Mucosa of stomach (tissue), 1 donor: Measurements from ENCODE around the gene PPP2R2C.

Source experiments
- H3K27me3 ChIP-seq: one replicate; pipeline ENCODE4 v1.7.0; 2013; ENCODE audit warnings: mild to moderate bottlenecking, low read length; ENCODE audit not compliant: control insufficient read depth, insufficient read depth
- H3K36me3 ChIP-seq: one replicate; pipeline ENCODE4 v1.7.0; 2013; ENCODE audit warnings: low read length; ENCODE audit not compliant: control insufficient read depth, insufficient read depth
- H3K4me1 ChIP-seq: one replicate; pipeline ENCODE4 v1.7.0; 2013; ENCODE audit warnings: mild to moderate bottlenecking, low read length; ENCODE audit not compliant: control insufficient read depth, insufficient read depth
- H3K4me3 ChIP-seq: one replicate; pipeline ENCODE4 v1.7.0; 2013; ENCODE audit warnings: low read length
- H3K9ac ChIP-seq: one replicate; pipeline ENCODE4 v1.7.0; 2013; ENCODE audit warnings: mild to moderate bottlenecking, low read length, moderate library complexity
- H3K9me3 ChIP-seq: one replicate; pipeline ENCODE4 v1.7.0; 2013; ENCODE audit warnings: mild to moderate bottlenecking, low read length, moderate library complexity; ENCODE audit not compliant: control insufficient read depth
- donor health status: Pancreatic carcinoma.

PPP2R2C gene

DNA sequence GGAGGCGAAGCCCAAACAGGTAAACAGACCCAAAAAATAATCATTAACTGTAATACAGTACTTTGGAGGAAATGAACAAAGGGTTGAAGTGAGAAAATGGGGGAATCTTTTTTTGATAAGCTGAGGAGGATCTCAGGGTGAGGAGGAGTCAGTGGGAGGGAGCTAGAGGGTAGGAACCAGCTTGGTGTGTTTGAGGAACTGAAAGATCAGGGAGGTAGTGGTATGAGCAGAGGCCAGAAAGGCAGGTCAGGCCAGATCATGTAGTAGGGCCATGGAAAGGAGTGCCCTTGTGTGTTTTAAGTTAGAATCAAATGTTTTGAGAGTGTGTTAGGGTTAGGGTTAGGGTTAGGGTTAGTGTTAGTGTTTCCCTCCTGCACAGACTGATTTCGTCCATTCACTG is 48.8 kb downstream of the PPP2R2C start:
- Histone ChIP-seq H3K27me3 (no peaks in the 10 kb centered on the region), H3K4me1 (no peaks in the 10 kb centered on the region), H3K9me3 (no peaks in the 10 kb centered on the region), H3K4me3 (no peak overlapping the region), H3K36me3 (no peaks in the 10 kb centered on the region), H3K9ac (no peak overlapping the region)

GRCh38 chr4:6422866-6423265 is 49.5 kb downstream of the PPP2R2C start:
- Histone ChIP-seq H3K27me3 (no peaks in the 10 kb centered on the region), H3K36me3 (no peaks in the 10 kb centered on the region), H3K9ac (no peak overlapping the region), H3K9me3 (no peaks in the 10 kb centered on the region), H3K4me1 (no peaks in the 10 kb centered on the region), H3K4me3 (no peak overlapping the region)

GRCh38 chr4:6422105-6422504 is 50.3 kb downstream of the PPP2R2C start:
- H3K9ac ChIP-seq: no peak overlapping the region
- H3K27me3 ChIP-seq: no peaks in the 10 kb centered on the region
- H3K36me3 ChIP-seq: no peaks in the 10 kb centered on the region
- H3K4me3 ChIP-seq: no peak overlapping the region
- no peaks in the 10 kb centered on the region for H3K9me3 ChIP-seq
- no peaks in the 10 kb centered on the region for H3K4me1 ChIP-seq

GRCh38 chr4:6421397-6421796 is 51.0 kb downstream of the PPP2R2C start:
- Histone ChIP-seq H3K4me3 (no peak overlapping the region), H3K9ac (no peak overlapping the region), H3K4me1 (no peaks in the 10 kb centered on the region), H3K27me3 (no peaks in the 10 kb centered on the region), H3K9me3 (no peaks in the 10 kb centered on the region), H3K36me3 (no peaks in the 10 kb centered on the region)

DNA sequence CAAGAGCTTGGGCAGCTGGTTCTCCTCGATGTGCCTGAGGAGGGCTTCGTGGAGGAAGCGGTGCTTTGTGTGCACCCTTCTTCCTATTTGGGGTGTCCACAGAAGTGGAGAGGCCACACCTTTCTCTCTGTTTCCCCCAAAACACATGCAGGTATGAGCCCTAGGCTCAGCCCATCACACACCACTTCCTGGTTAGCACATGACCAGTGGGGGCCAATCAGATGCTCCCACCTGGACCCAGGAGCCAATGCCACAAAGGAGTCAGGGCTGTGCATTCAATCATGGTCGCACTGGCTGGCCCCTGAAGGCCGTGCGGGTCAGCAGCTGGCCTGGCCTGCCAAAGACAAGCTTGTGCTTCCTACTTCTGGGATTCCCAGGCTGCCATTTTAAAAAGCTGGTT is 51.4 kb downstream of the PPP2R2C start:
- Histone ChIP-seq H3K9ac (no peak overlapping the region), H3K36me3 (no peaks in the 10 kb centered on the region), H3K27me3 (no peaks in the 10 kb centered on the region), H3K9me3 (no peaks in the 10 kb centered on the region), H3K4me3 (no peak overlapping the region), H3K4me1 (no peaks in the 10 kb centered on the region)

DNA sequence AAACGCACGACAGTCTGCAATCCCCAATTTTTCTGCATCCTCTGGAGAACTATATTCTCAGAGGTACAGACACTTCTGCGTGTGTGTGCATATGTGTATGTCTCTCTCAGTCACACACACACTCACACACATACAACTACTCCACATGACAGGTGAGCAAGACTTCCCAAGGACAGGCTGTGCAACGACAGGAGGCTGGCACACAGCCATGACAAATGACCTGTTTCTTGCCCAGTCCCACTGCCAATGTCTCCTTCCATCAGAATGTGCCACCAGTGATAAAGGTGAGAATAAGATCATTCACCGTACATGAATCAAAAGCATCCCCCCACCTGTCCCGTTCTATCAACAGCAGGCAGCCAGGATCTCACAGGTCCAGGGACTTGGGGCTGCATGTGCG is 52.4 kb downstream of the PPP2R2C start:
- H3K9ac ChIP-seq: no peak overlapping the region
- no peaks in the 10 kb centered on the region for H3K9me3 ChIP-seq
- no peaks in the 10 kb centered on the region for H3K36me3 ChIP-seq
- H3K4me1 ChIP-seq: no peaks in the 10 kb centered on the region
- H3K27me3 ChIP-seq: no peaks in the 10 kb centered on the region
- H3K4me3 ChIP-seq: no peak overlapping the region

- Histone ChIP-seq H3K4me1 (no peaks in the 10 kb centered on the region), H3K9me3 (no peaks in the 10 kb centered on the region), H3K9ac (no peak overlapping the region), H3K4me3 (no peak overlapping the region), H3K36me3 (no peaks in the 10 kb centered on the region), H3K27me3 (no peaks in the 10 kb centered on the region)
These were observed 52.9 kb downstream of the PPP2R2C start for GRCh38 chr4:6419452-6420028.

- H3K4me1 ChIP-seq: no peaks in the 10 kb centered on the region
- H3K27me3 ChIP-seq: no peaks in the 10 kb centered on the region
- no peak overlapping the region for H3K9ac ChIP-seq
- no peaks in the 10 kb centered on the region for H3K36me3 ChIP-seq
- no peak overlapping the region for H3K4me3 ChIP-seq
- H3K9me3 ChIP-seq: no peaks in the 10 kb centered on the region
These were observed 54.1 kb downstream of the PPP2R2C start for GRCh38 chr4:6418193-6418755.

GRCh38 chr4:6417516-6418050 is 54.8 kb downstream of the PPP2R2C start:
- Histone ChIP-seq H3K36me3 (no peaks in the 10 kb centered on the region), H3K9ac (no peak overlapping the region), H3K4me3 (no peak overlapping the region), H3K27me3 (no peaks in the 10 kb centered on the region), H3K9me3 (no peaks in the 10 kb centered on the region), H3K4me1 (no peaks in the 10 kb centered on the region)

GRCh38 chr4:6416518-6417286 is 55.7 kb downstream of the PPP2R2C start:
- H3K9me3 ChIP-seq: no peaks in the 10 kb centered on the region
- H3K27me3 ChIP-seq: no peaks in the 10 kb centered on the region
- no peaks in the 10 kb centered on the region for H3K4me1 ChIP-seq
- H3K36me3 ChIP-seq: no peaks in the 10 kb centered on the region
- no peak overlapping the region for H3K4me3 ChIP-seq
- H3K9ac ChIP-seq: no peak overlapping the region

DNA sequence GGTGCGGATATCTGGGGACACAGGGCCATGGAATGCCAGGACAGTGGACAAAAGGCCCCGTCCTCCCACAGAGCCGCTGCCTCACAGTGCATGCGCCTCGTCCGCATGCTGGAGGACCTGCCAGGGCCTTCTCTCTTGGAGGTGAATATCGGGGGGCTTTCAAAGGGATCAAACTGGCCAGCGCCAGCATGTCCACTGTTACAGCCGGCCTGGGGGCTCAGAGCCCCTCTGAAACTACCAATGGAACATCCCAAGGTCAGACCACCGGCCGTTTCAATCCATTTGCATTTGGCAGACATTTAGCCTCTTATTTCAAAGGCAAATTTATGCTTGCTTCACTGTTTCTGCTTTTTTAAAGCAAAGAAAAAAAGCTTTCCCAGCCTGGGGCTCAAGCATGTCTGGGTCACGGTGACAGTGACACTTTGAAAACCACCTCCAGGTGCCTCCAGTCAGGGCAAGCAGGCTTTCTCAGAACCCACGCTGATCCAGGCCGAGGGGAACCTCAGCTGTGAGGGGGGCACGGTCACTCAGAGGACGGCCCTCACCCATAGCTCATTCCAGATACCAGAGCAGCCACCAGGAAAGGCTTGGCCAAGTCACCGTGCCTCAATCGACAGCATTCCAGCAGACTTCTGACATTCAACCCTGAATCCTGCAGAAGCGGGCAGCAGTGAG is 57.2 kb downstream of the PPP2R2C start:
- Histone ChIP-seq H3K4me1 (no peaks in the 10 kb centered on the region), H3K9ac (no peak overlapping the region), H3K36me3 (no peaks in the 10 kb centered on the region), H3K9me3 (no peaks in the 10 kb centered on the region), H3K27me3 (no peaks in the 10 kb centered on the region), H3K4me3 (no peak overlapping the region)

DNA sequence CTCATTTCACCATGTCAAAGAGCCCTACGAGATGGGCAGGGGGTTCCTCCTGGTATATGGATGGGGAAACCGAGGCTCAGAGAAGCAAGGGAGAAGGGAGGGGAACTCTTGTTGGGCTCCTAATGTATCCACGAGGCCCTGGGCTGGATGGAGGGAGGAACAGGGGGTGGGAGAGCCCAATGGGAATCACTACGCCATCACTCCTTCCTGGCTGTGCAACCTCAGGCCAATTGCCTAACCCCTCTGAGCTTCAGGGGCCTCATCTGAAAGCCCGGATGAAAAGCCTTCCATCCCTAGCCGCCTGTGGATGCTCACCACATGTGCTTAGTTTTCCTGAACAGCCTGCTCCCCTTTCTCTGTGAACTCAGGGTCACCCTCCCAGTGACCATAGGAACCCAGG is 57.8 kb downstream of the PPP2R2C start:
- H3K27me3 ChIP-seq: no peaks in the 10 kb centered on the region
- H3K9ac ChIP-seq: no peak overlapping the region
- no peak overlapping the region for H3K4me3 ChIP-seq
- no peaks in the 10 kb centered on the region for H3K36me3 ChIP-seq
- no peaks in the 10 kb centered on the region for H3K4me1 ChIP-seq
- H3K9me3 ChIP-seq: no peaks in the 10 kb centered on the region
